Measurements from ENCODE around the gene EIF3CL.
"Not testable (repeated sequence)": the region's sequence is repeated elsewhere in the genome, so short reads cannot be mapped to it uniquely, and the experiment has no call there.

Gene EIF3CL

GRCh38 chr16:28403220-28404072, at the start of gene EIF3CL:
Gene EIF3CL, minus strand, starts transcription at chr16:28403841. Its CDS starts 223 bp downstream, at chr16:28403618.
- not testable (repeated sequence) for DNase-seq

DNA sequence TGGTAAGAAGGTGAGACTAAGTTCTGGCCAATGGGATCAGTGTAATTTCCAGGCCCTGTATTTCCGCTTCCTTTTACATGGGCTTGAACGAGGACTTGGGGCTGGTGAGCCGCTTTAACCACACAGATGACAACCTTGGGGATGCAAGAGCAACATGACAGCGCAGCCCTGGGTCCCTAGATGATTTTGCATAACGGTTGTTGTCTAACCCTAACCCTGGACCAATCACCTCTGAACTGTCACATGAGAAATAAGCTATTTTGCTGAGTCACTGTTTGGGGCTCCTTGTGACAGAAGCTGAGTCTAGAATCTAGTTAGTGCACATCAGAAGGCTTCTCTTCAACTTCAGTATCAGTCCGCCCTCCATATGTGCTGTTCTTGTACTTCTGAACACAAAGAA, 43.4 kb upstream of the EIF3CL start:
- not testable (repeated sequence) for DNase-seq

DNA sequence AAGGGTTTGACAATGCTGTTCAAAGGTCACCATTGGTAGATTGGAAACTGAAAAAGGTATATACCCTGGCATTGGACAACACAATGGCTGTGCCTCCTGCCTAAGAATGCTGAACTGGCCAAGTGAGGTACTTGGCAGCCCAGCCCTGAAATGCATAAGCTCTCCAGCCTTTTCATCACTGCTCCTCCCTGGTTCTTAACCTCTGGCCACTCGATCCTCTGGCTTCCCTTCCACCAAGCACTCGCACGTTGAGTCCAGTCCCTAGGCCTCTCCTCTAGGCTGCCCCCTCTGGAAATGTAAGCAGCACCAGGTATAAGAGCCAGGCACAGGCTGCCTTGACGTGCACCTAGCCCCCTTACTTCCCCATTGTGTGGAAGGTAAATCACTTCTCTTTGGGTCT, 42.7 kb upstream of the EIF3CL start:
- DNase-seq: not testable (repeated sequence)

DNA sequence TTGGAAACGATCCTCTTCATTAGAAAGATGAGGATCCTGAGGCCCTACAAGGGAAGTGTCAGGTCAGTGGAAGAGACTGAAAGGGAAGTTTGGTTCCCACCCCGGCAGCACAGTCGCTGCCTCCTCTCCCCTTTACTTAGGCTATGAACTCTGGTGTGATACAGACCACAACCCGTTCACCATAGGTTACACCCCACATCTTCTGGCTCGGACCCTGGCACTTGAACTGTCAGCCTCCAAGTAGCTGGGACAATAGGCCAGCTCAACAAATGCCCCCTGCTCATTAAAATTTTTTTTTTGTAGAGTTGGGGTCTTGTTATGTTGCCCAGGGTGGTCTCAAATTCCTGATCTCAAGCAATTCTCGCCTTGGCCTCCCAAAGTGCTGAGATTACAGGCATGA, 40.3 kb upstream of the EIF3CL start:
- not testable (repeated sequence) for DNase-seq

DNA sequence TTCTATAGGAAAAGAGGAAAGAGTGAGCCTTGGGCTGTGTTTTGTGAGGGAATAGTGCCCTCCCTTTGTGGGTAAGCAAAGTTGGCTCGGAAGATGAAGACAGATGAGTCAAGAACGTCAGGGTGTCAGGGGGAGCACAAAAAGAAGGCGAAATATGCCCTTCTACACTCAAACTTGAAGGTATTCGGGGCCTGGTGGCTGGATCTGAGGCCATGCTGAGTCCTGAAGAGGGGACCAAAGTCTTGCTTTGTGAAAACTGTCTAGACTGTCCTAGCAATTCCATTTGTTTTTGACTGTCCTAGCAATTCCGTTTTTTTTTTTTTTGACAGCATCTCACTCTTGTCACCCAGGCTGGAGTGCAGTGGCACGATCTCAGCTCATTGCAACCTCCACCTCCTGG, 35.3 kb upstream of the EIF3CL start:
- not testable (repeated sequence) for DNase-seq

DNA sequence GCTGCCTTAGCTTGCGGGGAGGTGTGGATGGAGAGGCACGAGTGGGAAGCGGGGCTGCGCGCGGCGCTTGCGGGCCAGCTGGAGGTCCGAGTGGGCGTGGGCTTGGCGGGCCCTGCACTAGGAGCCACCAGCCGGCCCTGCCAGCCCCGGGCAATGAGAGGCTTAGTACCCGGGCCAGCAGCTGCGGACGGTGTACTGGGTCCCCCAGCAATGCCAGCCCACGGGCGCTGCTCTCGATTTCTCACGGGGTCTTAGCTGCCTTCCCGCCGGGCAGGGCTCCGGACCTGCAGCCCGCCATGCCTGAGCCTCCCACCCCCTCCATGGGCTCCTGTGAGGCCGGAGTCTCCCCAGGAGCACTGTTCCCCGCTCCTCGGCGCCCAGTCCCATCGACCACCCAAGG, 31.7 kb upstream of the EIF3CL start:
- not testable (repeated sequence) for DNase-seq

DNA sequence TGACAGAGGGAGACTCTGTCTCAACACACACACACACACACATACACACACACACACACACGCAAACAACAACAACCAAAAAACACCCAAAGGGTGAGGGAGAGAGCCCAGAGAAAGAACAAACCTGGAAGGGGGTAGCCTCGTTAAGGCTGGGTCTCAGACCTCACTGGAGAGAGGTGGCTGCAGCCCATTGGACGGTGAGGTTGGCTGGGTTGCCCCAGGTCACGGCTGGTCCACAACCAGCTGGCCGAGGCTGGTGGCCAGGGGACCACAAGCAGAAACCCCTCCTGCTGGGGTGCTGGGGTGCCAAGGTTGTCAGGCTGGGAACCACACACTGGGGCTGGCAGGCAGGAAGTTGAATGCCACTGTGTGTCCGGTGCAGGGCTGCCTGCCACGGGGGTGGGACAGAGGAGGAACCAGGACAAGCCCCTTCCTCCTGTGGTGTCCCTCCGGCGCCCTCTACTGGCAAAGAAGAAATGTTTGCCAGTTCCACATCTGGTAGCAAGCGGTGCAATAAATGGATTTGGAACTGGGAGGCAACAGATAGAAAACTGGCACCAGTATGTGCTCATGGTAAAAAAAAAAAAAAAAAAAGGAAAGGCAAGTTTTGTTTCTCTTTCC, 22.5 kb upstream of the EIF3CL start:
- not testable (repeated sequence) for DNase-seq

DNA sequence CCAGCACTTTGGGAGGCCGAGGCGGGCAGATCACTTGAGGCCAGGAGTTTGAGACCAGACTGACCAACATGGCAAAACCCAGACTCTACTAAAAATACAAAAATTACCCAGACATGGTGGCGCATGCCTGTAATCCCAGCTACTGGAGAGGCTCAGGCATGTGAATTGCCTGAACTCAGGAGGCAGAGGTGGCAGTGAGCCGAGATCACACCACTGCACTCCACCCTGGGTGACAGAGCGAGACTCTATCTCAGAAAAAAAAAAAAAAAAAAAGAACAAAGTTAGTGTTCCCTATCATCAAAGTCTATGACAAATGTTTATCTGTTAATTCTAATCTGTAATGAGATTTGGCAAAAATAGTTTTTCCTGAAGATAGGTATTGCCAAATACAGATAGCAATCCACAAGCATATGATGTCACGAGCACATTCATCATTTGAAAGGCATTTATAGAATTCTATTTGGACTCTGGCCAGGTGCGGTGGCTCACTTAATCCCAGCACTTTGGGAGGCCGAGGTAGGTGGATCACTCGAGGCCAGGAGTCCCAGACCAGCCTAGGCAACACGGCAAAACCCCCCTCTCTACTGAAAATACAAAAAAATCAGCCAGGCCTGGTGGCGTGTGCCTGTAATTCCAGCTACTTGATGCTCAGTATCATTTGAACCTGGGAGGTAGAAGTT, 17.6 kb upstream of the EIF3CL start:
- not testable (repeated sequence) for DNase-seq

DNA sequence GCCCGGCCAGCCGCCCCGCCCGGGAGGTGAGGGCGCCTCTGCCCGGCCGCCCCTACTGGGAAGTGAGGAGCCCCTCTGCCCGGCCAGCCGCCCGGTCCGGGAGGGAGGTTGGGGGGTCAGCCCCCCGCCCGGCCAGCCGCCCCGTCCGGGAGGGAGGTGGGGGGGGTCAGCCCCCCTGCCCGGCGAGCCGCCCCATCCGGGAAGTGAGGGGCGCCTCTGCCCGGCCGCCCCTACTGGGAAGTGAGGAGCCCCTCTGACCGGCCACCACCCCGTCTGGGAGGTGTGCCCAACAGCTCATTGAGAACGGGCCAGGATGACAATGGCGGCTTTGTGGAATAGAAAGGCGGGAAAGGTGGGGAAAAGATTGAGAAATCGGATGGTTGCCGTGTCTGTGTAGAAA, 13.4 kb upstream of the EIF3CL start:
- not testable (repeated sequence) for DNase-seq

GRCh38 chr16:28414530-28414929, 10.9 kb upstream of the EIF3CL start:
- DNase-seq: not testable (repeated sequence)

GRCh38 chr16:28413585-28413984, 9.9 kb upstream of the EIF3CL start:
- DNase-seq: not testable (repeated sequence)

DNA sequence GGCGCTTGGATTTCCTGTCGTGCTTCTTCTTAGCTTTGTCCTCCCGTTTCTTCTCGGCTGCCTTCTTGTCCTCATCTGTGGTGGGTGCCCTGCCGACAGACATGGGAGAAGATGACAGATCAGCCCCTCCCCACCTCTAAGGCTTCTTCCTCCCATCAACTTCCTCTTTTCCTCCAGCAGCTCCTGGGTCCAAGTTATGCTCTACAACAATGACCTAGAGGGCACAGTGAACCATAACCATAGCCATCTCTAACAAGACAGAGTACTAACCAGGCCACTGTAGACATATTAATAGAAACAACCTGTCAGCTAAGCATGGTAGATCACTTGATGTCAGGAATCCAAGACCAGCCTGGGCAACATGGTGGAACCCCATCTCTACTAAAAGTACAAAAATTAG, 11.6 kb downstream of the EIF3CL start:
- not testable (repeated sequence) for DNase-seq

- DNase-seq: not testable (repeated sequence)
Measured at GRCh38 chr16:28382177-28382867, 21.3 kb downstream of the EIF3CL start.

DNA sequence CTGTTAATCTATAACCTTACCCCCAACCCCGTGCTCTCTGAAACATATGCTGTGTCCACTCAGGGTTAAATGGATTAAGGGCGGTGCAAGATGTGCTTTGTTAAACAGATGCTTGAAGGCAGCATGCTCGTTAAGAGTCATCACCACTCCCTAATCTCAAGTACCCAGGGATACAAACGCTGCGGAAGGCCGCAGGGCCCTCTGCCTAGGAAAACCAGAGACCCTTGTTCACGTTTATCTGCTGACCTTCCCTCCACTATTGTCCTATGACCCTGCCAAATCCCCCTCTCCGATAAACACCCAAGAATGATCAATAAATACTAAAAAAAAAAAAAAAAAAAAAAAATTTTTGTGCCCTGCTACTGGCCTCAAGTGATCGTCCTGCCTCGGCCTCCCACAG, 25.8 kb downstream of the EIF3CL start:
- DNase-seq: not testable (repeated sequence)

- DNase-seq: not testable (repeated sequence)
Measured at GRCh38 chr16:28377108-28377625, 26.5 kb downstream of the EIF3CL start.

DNA sequence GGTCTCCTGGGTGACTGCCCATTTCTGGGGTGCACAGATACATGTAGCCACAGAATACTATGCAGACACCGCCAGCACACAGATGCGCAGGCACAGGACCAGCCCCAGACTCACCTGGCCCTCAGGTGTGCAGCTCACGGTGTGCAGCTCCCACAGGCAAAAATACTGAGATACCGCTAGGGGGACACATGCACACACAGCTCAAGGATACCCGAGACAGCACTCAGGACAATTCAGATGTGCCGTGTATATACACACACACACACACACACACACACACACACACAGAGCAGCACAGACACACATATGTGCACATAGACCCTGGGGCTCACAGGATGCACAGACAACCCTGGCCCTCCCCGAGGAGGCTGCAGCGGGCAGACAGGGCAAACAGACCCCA, 28.5 kb downstream of the EIF3CL start:
- DNase-seq: not testable (repeated sequence)

DNA sequence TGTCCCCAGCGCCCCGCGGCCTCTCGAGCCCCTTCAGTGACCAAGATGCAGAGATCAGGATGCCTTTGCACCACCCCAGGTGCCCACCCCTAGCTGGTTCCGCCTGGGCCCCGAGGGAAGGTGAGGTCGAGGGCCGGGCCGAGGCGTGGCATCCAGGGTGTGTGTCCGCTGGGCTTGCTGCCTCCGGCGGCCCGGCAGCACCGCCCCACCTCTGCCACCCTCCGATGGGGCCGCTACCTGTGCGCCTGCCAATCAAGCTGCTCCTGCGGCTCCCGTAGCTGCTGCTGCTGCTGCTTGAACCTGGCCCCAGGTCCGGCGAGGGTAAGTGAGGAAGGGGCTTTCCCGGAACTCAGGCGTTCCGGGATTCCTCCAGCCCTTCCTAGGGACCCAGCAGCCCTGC, 29.4 kb downstream of the EIF3CL start:
- DNase-seq: not testable (repeated sequence)

GRCh38 chr16:28367926-28368325, 35.7 kb downstream of the EIF3CL start:
- not testable (repeated sequence) for DNase-seq

DNA sequence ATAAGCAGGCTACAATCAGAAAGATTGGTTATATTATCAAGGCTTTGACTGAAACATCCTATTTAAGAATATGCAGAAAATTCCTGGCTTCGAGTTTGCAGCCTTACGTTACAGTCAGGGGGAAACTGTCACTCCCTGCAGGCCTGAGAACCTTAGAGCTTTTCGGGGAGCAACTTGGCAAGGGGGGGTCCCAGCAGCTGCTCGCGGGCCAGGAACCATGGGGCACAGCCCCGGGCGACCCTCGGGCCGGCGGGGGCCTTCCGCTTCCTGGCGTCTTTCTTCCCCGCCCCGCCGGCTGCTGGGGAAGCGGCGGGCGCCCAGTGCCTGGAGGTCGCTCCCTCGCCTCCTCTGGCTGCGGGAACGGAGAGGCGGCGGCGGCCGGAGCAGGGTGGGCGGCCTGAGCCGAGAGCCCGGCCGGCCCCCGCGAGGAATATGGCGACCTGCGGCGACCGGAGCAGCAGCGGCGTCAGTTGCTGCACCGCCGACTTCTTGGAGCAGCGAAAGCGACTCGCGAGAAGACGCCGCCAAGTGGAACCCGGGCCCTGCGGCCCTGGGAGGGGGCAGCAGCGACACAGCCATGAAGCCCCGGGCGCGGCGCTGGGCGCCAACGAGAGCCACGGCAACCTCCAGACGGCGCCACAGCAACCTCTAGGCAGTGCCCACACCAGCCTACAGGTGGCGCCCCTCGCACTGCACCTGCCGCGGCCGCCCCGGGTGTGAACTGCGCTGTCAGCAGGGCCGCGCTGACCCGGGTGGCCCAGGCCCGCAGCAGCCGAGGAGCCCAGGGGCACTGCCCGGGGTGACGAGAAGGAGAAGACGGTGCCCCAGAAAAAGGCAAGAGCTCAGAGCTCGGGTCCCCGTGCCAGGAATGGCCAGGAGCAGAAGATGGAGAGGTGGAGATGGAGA, 39.1 kb downstream of the EIF3CL start:
- DNase-seq: not testable (repeated sequence)

DNA sequence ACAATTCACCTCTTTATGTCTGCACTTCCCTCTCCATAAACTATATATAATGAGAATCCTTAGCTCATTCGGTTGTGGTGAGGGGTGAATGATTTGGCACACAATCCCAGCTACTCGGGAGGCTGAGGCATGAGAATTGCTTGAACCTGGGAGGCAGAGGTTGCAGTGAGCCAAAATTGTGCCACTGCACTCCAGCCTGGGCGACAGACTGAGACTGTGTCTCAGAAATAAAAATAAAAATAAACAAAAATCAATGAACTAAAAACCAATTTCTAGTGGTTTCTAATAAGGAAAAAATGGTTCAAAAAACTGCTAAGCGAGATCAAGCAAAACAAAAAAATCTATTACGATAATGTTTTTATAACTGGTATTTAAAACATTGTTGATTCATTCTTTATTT, 40.2 kb downstream of the EIF3CL start, which contains the start of gene NPIPB6:
TSS of gene NPIPB6 (minus strand) at position 101 of the 400 bp plus-strand sequence. CDS start 686 bp downstream, outside the sequence.
- DNase-seq: not testable (repeated sequence)

DNA sequence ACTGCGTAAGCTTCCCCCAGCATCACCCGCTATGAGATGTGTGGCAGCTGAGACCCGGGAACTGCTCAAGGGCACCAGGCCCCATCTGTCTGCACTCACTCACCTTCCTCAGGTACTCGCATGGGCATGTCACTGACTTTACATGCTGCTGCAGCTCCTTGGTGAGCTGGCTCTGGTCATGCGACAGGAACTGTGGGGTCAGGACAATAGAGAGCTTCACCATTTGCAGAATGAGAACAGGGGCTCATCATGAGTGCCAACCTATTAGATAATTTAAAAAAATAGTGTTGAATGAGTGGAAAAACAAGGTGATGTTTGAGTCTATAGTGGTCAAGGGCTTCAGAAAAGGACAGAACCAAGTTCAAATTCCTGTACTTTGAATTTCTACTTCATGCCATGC, 41.0 kb downstream of the EIF3CL start:
- DNase-seq: not testable (repeated sequence)

All from NCI-H1436 (cell line).